ENCODE data around the gene SAMD4A.

GRCh38 chr14:54687750-54688119 lies 120.8 kb downstream of the SAMD4A start:
- TF ChIP-seq CTCF (IDR thresholded peaks at IDR 0.05) (no peak), POLR2A (IDR thresholded peaks at IDR 0.05) (no peak)
